Uterus (tissue), 2 donors: Measurements from ENCODE around the gene LAMB2.

Experiments
- CTCF ChIP-seq, 4 experiments: fragments of 200-600 bp in 2 of 4; fragments of 450-650 bp in 2 of 4; sonication (generic) in 2 of 4; IDR thresholded peaks; one replicate each; pipeline ENCODE4 v1.5.1; 2016 to 2019; ENCODE audit warnings: antibody characterized with exemption in 4 of 4, mild to moderate bottlenecking in 2 of 4, moderate library complexity in 1 of 4
- POLR2A ChIP-seq, 2 donors: fragments of 450-650 bp; IDR thresholded peaks; one replicate each; pipeline ENCODE4 v1.6.1; 2016; ENCODE audit warnings: antibody characterized with exemption in 2 of 2, mild to moderate bottlenecking in 1 of 2, moderate library complexity in 1 of 2

- TF ChIP-seq CTCF (IDR thresholded peaks at IDR 0.05) (no peak), POLR2A (IDR thresholded peaks at IDR 0.05) (no peak)
Observed at GRCh38 chr3:49175530-49175929, 42.7 kb upstream of the LAMB2 start.
